Aorta (tissue), 5 donors: ENCODE results near the gene MAEA. TPM values are rescaled to one million over a fixed set of nuclear protein-coding genes. Genes with fewer than 3 reads are reported as not detected.
A peak's percentile ranks its signal among the peaks of the same experiment; 100 is the strongest.

Experiments
- ATAC-seq: fragments of 200-7000 bp; cut with Tn5 transposase; one replicate; pipeline ENCODE4 v1.9.1; 2022; ENCODE audit warnings: moderate library complexity; ENCODE audit not compliant: low FRiP score
- DNase-seq, 2 donors: peaks; one replicate each; pipeline ENCODE4 v3.0.0-alpha.2; 2020
- H3K27ac ChIP-seq, 2 donors: one replicate each; pipeline ENCODE4 v1.5.1; 2013; ENCODE audit warnings: low read length in 2 of 2, mild to moderate bottlenecking in 2 of 2, moderate library complexity in 2 of 2, control low read depth in 1 of 2, inconsistent platforms in 1 of 2, low read depth in 1 of 2
- H3K27me3 ChIP-seq, 2 donors: one replicate each; pipeline ENCODE4 v1.6.1; 2013; ENCODE audit warnings: control low read depth in 1 of 2, low read length in 1 of 2, mild to moderate bottlenecking in 1 of 2, moderate library complexity in 1 of 2; ENCODE audit not compliant: insufficient read depth in 2 of 2, control insufficient read depth in 1 of 2
- H3K36me3 ChIP-seq, 2 donors: one replicate each; pipeline ENCODE4 v1.6.1; 2013; ENCODE audit warnings: control low read depth in 1 of 2, low read length in 1 of 2, mild to moderate bottlenecking in 1 of 2; ENCODE audit not compliant: insufficient read depth in 2 of 2, control insufficient read depth in 1 of 2
- H3K4me1 ChIP-seq, 2 donors: one replicate each; pipeline ENCODE4 v1.6.1; 2013; ENCODE audit warnings: low read length in 2 of 2, control low read depth in 1 of 2, mild to moderate bottlenecking in 1 of 2, moderate library complexity in 1 of 2; ENCODE audit not compliant: insufficient read depth in 2 of 2, control insufficient read depth in 1 of 2
- H3K4me3 ChIP-seq, 2 donors: one replicate each; pipeline ENCODE4 v1.5.1; 2013; ENCODE audit warnings: low read length in 2 of 2, control low read depth in 1 of 2, mild to moderate bottlenecking in 1 of 2
- H3K9me3 ChIP-seq: one replicate; pipeline ENCODE4 v1.6.1; 2013; ENCODE audit warnings: mild to moderate bottlenecking, low read length; ENCODE audit not compliant: control insufficient read depth
- WGBS, 2 donors: extraction: QIAGEN DNeasy Blood & Tissue Kit; methylation state at CpG; one replicate each; pipeline ENCODE4 v1.1.7; 2013; 5-methylcytosine and 5-hydroxymethylcytosine counted together
- intact Hi-C, 2 donors: fragments of 100-400 bp; cut with DNase I; formaldehyde crosslinking; loops; one replicate each; pipeline versions ENCODE4 v1.14.2 to v1.15.0; 2022
- long read RNA-seq, 2 donors: library from polyadenylated mRNA; unstranded; transcript quantifications; one replicate each; pipeline ENCODE4 v2.0.0, GENCODE V29; 2020 to 2021
- polyA plus RNA-seq, 2 donors: library from polyadenylated mRNA; stranded (reverse); fragments of 200-250 nt; gene quantifications; one replicate each; pipeline ENCODE4 v1.2.3, GENCODE V29; 2013
- total RNA-seq, 2 donors: library from RNA; stranded (reverse); fragmentation: NEBNext Ultra II Directional; extraction: Animal tissue kit (Norgen Biotek cat#: 25700); gene quantifications; one replicate each; pipeline ENCODE4 v1.2.1, GENCODE V29; 2021
- donor health status: healthy with polysubstance abuse.
- donor health status: Bipolar disorder and iron deficiency.
- donor health status: DM: no; HTN: no; CAD: no.
- donor health status: DM: no; HTN: no; CAD: no.
- donor health status: DM: yes; HTN: yes; CAD: no.

The MAEA gene
- total RNA-seq = 10 to 100 TPM; 49.8 to 61.3 TPM
- polyA plus RNA-seq = 10 to 100 TPM; 32.4 to 62.0 TPM
- long read RNA-seq, donor 1, transcript MAEA-202 (9 exons, 2,222 nt) = major isoform, 235 of 298 reads
- long read RNA-seq, donor 1, partial matches to known transcripts = 27 of 298 reads
- long read RNA-seq, donor 1, other reads (novel, unspliced or antisense) = 22 of 298 reads
- long read RNA-seq, donor 2, transcript MAEA-202 (9 exons, 2,222 nt) = major isoform, 35 of 54 reads
- long read RNA-seq, donor 2, partial matches to known transcripts = 6 of 54 reads
- long read RNA-seq, donor 2, other reads (novel, unspliced or antisense) = 10 of 54 reads

DNA sequence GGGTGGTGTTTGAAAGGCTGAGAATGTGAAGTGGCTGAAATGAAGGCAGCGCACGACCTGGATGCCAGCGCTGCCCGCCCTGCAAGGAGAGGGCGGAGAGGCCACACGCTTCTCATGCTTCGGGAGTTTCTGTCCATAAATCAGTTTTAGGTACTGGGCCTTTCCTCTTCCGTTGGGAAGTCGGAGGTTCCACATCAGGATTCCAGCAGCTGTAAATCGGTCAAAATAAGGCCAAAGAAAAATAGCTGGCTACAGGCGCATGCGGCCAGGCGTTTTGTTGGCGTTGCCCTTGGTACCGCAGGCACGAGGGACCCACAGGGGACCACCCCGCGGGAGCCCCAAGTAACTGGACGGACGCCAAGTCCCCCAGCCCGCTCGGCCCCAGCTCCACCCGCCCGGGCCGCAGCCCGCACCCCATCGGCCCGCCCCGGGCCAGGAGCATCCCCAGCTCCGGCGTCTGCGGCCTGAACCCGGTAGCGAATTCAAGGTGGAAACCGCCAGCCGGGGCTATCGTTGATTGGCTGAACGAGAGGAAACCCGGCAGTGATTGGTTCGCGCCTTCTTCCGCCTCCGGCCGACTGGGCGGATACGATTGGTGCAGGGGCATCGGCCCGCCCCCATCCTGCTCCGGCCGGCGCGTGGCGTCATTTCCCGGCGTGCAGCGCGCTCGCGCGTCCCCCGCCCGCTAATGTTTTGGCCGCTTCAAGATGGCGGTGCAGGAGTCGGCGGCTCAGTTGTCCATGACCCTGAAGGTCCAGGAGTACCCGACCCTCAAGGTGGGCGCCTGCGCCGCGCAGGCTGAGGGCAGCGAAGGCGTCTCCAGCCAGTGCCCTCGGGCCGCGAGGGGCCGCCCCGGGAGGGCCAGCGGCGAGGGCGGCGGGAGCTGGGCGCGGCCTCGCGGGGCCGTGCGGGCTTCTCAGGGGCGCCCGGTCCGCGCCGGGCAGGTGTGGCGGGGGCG lies at the start of gene MAEA:
MAEA (plus strand) TSS at position 685 of the 958 bp plus-strand sequence; CDS start at position 708, 23 bp downstream.
- intact Hi-C loops = loop anchor here (2.0 to 5.0 kb wide), 4 partner anchors 37 to 58 kb away; partner anchors contain the start of gene UVSSA (in 2 of the 2)
- ATAC-seq (peak; percentile 99), DNase-seq (peak; percentile 98 to 99)
- 0 to 1% methylated on average over 87 to 95 of the region's 95 CpGs for WGBS, 2 donors
- H3K4me3 ChIP-seq = peak within 1 kb of the TSS; percentile 79 to 84
- no peaks in the 10 kb centered on the region for H3K36me3 ChIP-seq
- H3K9me3 ChIP-seq = no peaks in the 10 kb centered on the region
- H3K4me1 ChIP-seq = peaks cover 0 to 3% of the 10 kb centered on the region in 2 donors
- peak within 1 kb of the TSS in 1 of 2 donors; percentile 32 for H3K27ac ChIP-seq
- no peaks in the 10 kb centered on the region for H3K27me3 ChIP-seq

DNA sequence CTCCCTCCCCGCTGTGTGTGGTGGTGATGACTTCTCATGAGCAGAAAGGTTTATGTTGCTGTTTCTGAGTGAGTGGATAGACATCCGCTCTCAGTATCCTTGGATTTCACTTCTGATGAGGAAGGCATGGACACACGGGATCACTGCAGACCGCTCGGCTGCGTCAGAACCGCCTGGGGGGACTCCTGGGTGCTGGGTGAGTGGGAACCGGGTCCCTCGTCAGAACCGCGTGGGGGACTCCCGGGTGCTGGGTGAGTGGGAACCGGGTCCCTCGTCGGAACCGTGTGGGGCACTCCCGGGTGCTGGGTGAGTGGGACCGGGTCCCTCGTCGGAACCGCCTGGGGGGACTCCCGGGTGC lies 49.8 kb upstream of the MAEA start:
- peak in 1 of 2 donors; percentile 23 for DNase-seq
- no peak overlapping the region for H3K4me3 ChIP-seq
- H3K4me1 ChIP-seq = no peaks in the 10 kb centered on the region
- no peaks in the 10 kb centered on the region for H3K9me3 ChIP-seq
- H3K27ac ChIP-seq = no peak overlapping the region
- no peak for ATAC-seq
- H3K36me3 ChIP-seq = no peaks in the 10 kb centered on the region
- H3K27me3 ChIP-seq = no peaks in the 10 kb centered on the region
- intact Hi-C loops = loop anchor here in 1 of 2 donors (10.0 kb wide), 2 partner anchors 45 to 105 kb away; no protein-coding TSS in a partner anchor
- WGBS, 2 donors = 87 to 91% methylated on average over 22 of the region's 22 CpGs

DNA sequence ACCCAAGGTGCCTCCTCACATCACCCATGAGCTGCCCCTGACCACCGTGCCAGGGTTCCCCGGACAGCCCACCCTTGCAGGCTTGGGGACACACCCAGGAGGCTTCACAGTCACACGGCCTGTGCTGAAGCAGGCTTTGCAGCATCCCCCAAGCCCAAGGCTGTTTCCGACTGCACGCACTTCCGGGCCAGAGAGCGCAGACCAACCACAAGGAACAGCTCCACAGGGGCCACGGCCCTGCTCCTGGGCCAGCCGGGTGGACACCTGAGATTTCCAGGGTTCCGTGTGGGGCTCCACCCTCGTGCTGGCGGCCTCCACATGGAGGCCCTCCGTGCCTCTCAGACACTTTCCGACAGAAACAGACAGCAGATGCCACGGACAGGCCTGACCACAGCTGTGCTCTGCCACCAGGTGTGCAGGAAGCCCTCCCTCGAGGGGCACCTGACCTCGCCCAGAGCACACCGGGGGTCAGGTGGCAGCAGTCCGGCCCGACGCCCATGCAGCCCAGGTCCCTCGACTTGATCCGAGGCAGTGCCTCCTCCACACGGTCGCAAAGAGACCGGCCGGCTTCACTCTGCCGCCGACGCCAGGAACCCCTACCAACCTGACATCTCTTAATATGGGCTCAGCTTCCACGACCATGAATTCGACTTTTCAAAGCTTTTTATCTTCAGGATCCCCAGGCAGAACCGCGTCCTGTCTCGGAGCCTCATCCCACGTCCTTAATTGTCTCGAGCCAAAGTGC lies 48.8 kb upstream of the MAEA start:
- 87 to 88% methylated on average over 37 of the region's 37 CpGs for WGBS, 2 donors
- H3K4me3 ChIP-seq = no peak overlapping the region
- ATAC-seq (peak; percentile 9), DNase-seq (peak in 1 of 2 donors; percentile 67)
- no peaks in the 10 kb centered on the region for H3K9me3 ChIP-seq
- intact Hi-C loops = loop anchor here in 1 of 2 donors (10.0 kb wide), 2 partner anchors 46 to 106 kb away; no protein-coding TSS in a partner anchor
- H3K27ac ChIP-seq = no peak overlapping the region
- no peaks in the 10 kb centered on the region for H3K4me1 ChIP-seq
- H3K27me3 ChIP-seq = no peaks in the 10 kb centered on the region
- no peaks in the 10 kb centered on the region for H3K36me3 ChIP-seq

DNA sequence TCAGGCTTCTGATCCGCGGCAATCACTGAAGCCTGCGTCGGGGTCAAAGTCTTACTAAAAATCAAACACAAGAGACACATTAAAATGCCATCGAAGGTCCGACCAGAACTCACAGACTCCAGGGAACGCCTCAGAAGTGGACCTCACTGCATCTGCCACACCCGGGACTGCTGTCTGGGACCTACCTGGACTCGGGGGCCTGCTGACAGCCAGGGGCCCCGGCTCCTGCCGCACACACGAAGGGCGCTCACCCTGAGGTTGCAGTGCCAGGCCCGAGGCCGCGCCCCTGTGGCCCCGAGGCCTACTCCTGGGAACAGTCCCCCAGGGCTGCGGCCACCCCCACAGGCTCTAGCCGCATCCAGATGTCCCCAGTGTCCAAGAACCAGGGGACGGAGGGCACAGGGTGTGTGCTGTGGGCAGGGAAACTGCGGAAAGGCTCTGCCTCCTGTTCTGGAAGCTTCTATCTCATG lies 48.2 kb upstream of the MAEA start:
- H3K4me1 ChIP-seq = no peaks in the 10 kb centered on the region
- no peak overlapping the region for H3K4me3 ChIP-seq
- DNase-seq (peak in 1 of 2 donors; percentile 57), ATAC-seq (no peak)
- intact Hi-C loops = loop anchor here in 1 of 2 donors (10.0 kb wide), 2 partner anchors 47 to 107 kb away; no protein-coding TSS in a partner anchor
- 89 to 91% methylated on average over 18 to 21 of the region's 21 CpGs for WGBS, 2 donors
- H3K36me3 ChIP-seq = no peaks in the 10 kb centered on the region
- H3K27me3 ChIP-seq = no peaks in the 10 kb centered on the region
- no peak overlapping the region for H3K27ac ChIP-seq
- H3K9me3 ChIP-seq = no peaks in the 10 kb centered on the region

DNA sequence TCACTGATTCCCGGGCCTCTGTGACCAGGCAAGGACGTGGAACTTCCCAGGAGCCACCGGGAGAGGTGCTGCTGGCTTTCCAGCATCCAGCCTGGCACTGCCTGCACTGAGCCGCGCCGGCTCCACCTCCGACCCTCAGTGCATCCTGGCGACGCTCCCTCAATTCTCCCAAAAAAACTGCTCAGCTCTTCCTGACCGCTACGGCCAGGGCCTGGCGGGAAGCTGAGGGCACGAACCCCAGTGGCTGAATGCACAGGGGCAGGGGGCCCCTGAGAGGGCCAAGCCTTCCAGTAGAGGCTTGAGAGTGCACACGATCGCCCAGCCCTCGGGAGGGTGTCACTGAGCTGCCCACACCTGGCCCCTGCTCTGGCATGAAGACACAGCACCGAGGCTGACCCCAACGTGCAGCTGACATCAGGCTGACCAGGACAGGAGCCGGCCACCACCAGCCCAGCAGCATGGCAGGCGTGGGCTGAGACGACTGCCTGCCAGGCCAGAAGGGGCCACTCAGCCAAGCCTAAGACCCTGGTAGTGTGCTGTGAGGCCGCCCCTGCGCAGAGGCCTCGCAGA lies 47.7 kb upstream of the MAEA start:
- Histone ChIP-seq H3K27me3 (no peaks in the 10 kb centered on the region), H3K36me3 (no peaks in the 10 kb centered on the region), H3K4me1 (no peaks in the 10 kb centered on the region), H3K9me3 (no peaks in the 10 kb centered on the region), H3K4me3 (no peak overlapping the region), H3K27ac (no peak overlapping the region)
- intact Hi-C loops = loop anchor here in 1 of 2 donors (10.0 kb wide), 2 partner anchors 47 to 107 kb away; no protein-coding TSS in a partner anchor
- ATAC-seq = peak; percentile 2
- WGBS, 2 donors = 65 to 68% methylated on average over 24 of the region's 24 CpGs
- peak in 1 of 2 donors; percentile 70 for DNase-seq

GRCh38 chr4:1242506-1243450 lies 46.9 kb upstream of the MAEA start:
- intact Hi-C loops = loop anchor here in 1 of 2 donors (10.0 kb wide), 2 partner anchors 48 to 108 kb away; no protein-coding TSS in a partner anchor
- no peak overlapping the region for H3K27ac ChIP-seq
- no peaks in the 10 kb centered on the region for H3K9me3 ChIP-seq
- no peak for DNase-seq
- no peaks in the 10 kb centered on the region for H3K36me3 ChIP-seq
- no peak overlapping the region for H3K4me3 ChIP-seq
- H3K27me3 ChIP-seq = no peaks in the 10 kb centered on the region
- WGBS, 2 donors = 92% methylated on average over 30 of the region's 30 CpGs
- no peak for ATAC-seq
- no peaks in the 10 kb centered on the region for H3K4me1 ChIP-seq

- DNase-seq = peak in 1 of 2 donors; percentile 73
- Histone ChIP-seq H3K9me3 (no peaks in the 10 kb centered on the region), H3K27ac (no peak overlapping the region), H3K4me1 (no peaks in the 10 kb centered on the region), H3K4me3 (no peak overlapping the region), H3K36me3 (no peaks in the 10 kb centered on the region), H3K27me3 (no peaks in the 10 kb centered on the region)
- intact Hi-C loops = loop anchor here in 1 of 2 donors (10.0 kb wide), 2 partner anchors 49 to 109 kb away; no protein-coding TSS in a partner anchor
- WGBS, 2 donors = 74% methylated on average over 15 of the region's 15 CpGs
- no peak for ATAC-seq
Measured at GRCh38 chr4:1243451-1244080, 46.1 kb upstream of the MAEA start.
